Measurements from ENCODE around the gene SERPINA3. TPM values are rescaled to one million over a fixed set of nuclear protein-coding genes. Genes with fewer than 3 reads are reported as not detected.

Gene SERPINA3
- total and polyA plus RNA-seq, 8 donors = 1.1 to 198 (median 1.4) TPM

- no peaks in the 10 kb centered on the region for H3K4me1 ChIP-seq
- H3K36me3 ChIP-seq = no peaks in the 10 kb centered on the region
- H3K9me3 ChIP-seq = no peaks in the 10 kb centered on the region
- H3K27me3 ChIP-seq = no peaks in the 10 kb centered on the region
- no peak overlapping the region for H3K4me3 ChIP-seq
- TF ChIP-seq CTCF (IDR thresholded peaks at IDR 0.05) = no peak
- H3K27ac ChIP-seq = no peak overlapping the region
- intact Hi-C loops (cut with DNase I) = no loop called here
- DNase-seq (no peak), ATAC-seq (no peak)
Measured at GRCh38 chr14:94569381-94570001, 42.7 kb upstream of the SERPINA3 start.

GRCh38 chr14:94570002-94570400 lies 42.2 kb upstream of the SERPINA3 start:
- H3K27me3 ChIP-seq = no peaks in the 10 kb centered on the region
- H3K9me3 ChIP-seq = no peaks in the 10 kb centered on the region
- intact Hi-C loops (cut with DNase I) = no loop called here
- DNase-seq = no peak
- ATAC-seq = no peak
- no peak overlapping the region for H3K27ac ChIP-seq
- no peak for TF ChIP-seq CTCF (IDR thresholded peaks at IDR 0.05)
- no peaks in the 10 kb centered on the region for H3K4me1 ChIP-seq
- H3K4me3 ChIP-seq = no peak overlapping the region
- H3K36me3 ChIP-seq = no peaks in the 10 kb centered on the region

- no peaks in the 10 kb centered on the region for H3K27me3 ChIP-seq
- no peak for TF ChIP-seq CTCF (IDR thresholded peaks at IDR 0.05)
Measured at GRCh38 chr14:94570440-94570839, 41.8 kb upstream of the SERPINA3 start.

GRCh38 chr14:94571395-94571794 lies 40.8 kb upstream of the SERPINA3 start:
- TF ChIP-seq CTCF (IDR thresholded peaks at IDR 0.05) = no peak
- Histone ChIP-seq H3K27ac (peak overlapping the region in 1 of 2 donors; percentile 17), H3K9me3 (no peaks in the 10 kb centered on the region), H3K4me1 (no peaks in the 10 kb centered on the region), H3K36me3 (no peaks in the 10 kb centered on the region), H3K4me3 (no peak overlapping the region), H3K27me3 (no peaks in the 10 kb centered on the region)
- intact Hi-C loops (cut with DNase I) = no loop called here
- ATAC-seq = peak; percentile 24
- peak in 2 of 4 donors; percentile 14 to 30 for DNase-seq

More at GRCh38 chr14:94570440-94570839, 41.8 kb upstream of the SERPINA3 start:
- Histone ChIP-seq H3K27ac (no peak overlapping the region), H3K4me3 (no peak overlapping the region), H3K36me3 (no peaks in the 10 kb centered on the region), H3K9me3 (no peaks in the 10 kb centered on the region), H3K4me1 (no peaks in the 10 kb centered on the region)
- intact Hi-C loops (cut with DNase I) = no loop called here
- no peak for DNase-seq
- ATAC-seq = no peak

GRCh38 chr14:94571950-94572349 lies 40.2 kb upstream of the SERPINA3 start:
- no peaks in the 10 kb centered on the region for H3K27me3 ChIP-seq
- H3K4me3 ChIP-seq = no peak overlapping the region
- intact Hi-C loops (cut with DNase I) = no loop called here
- no peaks in the 10 kb centered on the region for H3K9me3 ChIP-seq
- no peaks in the 10 kb centered on the region for H3K36me3 ChIP-seq
- no peaks in the 10 kb centered on the region for H3K4me1 ChIP-seq
- no peak for TF ChIP-seq CTCF (IDR thresholded peaks at IDR 0.05)
- DNase-seq = no peak
- H3K27ac ChIP-seq = peak overlapping the region in 1 of 2 donors; percentile 17
- peak; percentile 19 for ATAC-seq
